Cardiac muscle cell (in vitro differentiated cells and primary cell): ENCODE data around the gene SLC25A48. TPM values are rescaled to one million over a fixed set of nuclear protein-coding genes. Genes with fewer than 3 reads are reported as not detected.

Experiments used
- DNase-seq, 2 donors: peaks; one replicate each; pipeline versions ENCODE4 v3.0.0 to v3.0.0-alpha.2; 2010 to 2017; ENCODE audit warnings: low read depth in 1 of 2, low spot score in 1 of 2
- H3K27ac ChIP-seq: fragments of 200-600 bp; sonication (generic); 2 replicates; pipeline ENCODE4 v1.5.1; 2016
- H3K27me3 ChIP-seq: fragments of 200-600 bp; sonication (generic); 2 replicates; pipeline ENCODE4 v1.6.0; 2016; ENCODE audit warnings: control low read depth
- H3K36me3 ChIP-seq: fragments of 200-600 bp; sonication (generic); 2 replicates; pipeline ENCODE4 v1.5.1; 2016; ENCODE audit warnings: control low read depth
- H3K4me1 ChIP-seq: fragments of 200-600 bp; sonication (generic); 2 replicates; pipeline ENCODE4 v1.8.1; 2017; ENCODE audit warnings: low read depth, mild to moderate bottlenecking, mixed run types
- H3K4me3 ChIP-seq: fragments of 200-600 bp; sonication (generic); 2 replicates; pipeline ENCODE4 v1.5.1; 2016; ENCODE audit warnings: mild to moderate bottlenecking
- H3K9me3 ChIP-seq: fragments of 200-600 bp; sonication (generic); 2 replicates; pipeline ENCODE4 v1.5.1; 2017; ENCODE audit warnings: low read depth, mild to moderate bottlenecking, control low read depth
- CTCF ChIP-seq: IDR thresholded peaks from 2 replicates; pipeline ENCODE4 v1.5.1; 2012; ENCODE audit warnings: low read depth, mild to moderate bottlenecking, low read length
- polyA plus RNA-seq: library from polyadenylated mRNA; unstranded; fragments of >200 nt; fragmentation: Nextera tagmentation; extraction: Ambion mirVana; gene quantifications from 2 replicates; pipeline ENCODE4 v1.2.1, GENCODE V29; 2016
- total RNA-seq: library from RNA; depleted of rRNA; stranded (reverse); fragments of >200 nt; gene quantifications from 2 replicates; pipeline ENCODE4 v1.2.3, GENCODE V29; 2016

Gene SLC25A48
- total and polyA plus RNA-seq, 2 experiments from 2014 or later: 0.09 to 0.13 TPM

GRCh38 chr5:135913713-135914626 lies 79.5 kb downstream of the SLC25A48 start:
- Histone ChIP-seq H3K4me1 (no peaks in the 10 kb centered on the region), H3K4me3 (no peak overlapping the region), H3K9me3 (no peaks in the 10 kb centered on the region), H3K27me3 (peaks cover 98% of the 10 kb centered on the region), H3K36me3 (no peaks in the 10 kb centered on the region), H3K27ac (no peak overlapping the region)
- DNase-seq: no peak
- TF ChIP-seq CTCF: no peak

GRCh38 chr5:135915466-135916001 lies 81.1 kb downstream of the SLC25A48 start:
- Histone ChIP-seq H3K27me3 (peaks cover 98% of the 10 kb centered on the region), H3K9me3 (no peaks in the 10 kb centered on the region), H3K4me1 (no peaks in the 10 kb centered on the region), H3K4me3 (no peak overlapping the region), H3K27ac (no peak overlapping the region), H3K36me3 (no peaks in the 10 kb centered on the region)
- peak in 1 of 2 donors; percentile 13 for DNase-seq
- TF ChIP-seq CTCF: no peak

- TF ChIP-seq CTCF: no peak
- no peaks in the 10 kb centered on the region for H3K36me3 ChIP-seq
- H3K4me3 ChIP-seq: no peak overlapping the region
- peaks cover 98% of the 10 kb centered on the region for H3K27me3 ChIP-seq
- no peak overlapping the region for H3K27ac ChIP-seq
- no peaks in the 10 kb centered on the region for H3K9me3 ChIP-seq
- H3K4me1 ChIP-seq: no peaks in the 10 kb centered on the region
- no peak for DNase-seq
Observed at GRCh38 chr5:135916638-135917263, 82.3 kb downstream of the SLC25A48 start.

GRCh38 chr5:135920199-135920598 lies 85.7 kb downstream of the SLC25A48 start:
- no peak for DNase-seq
- no peak overlapping the region for H3K4me3 ChIP-seq
- peaks cover 98% of the 10 kb centered on the region for H3K27me3 ChIP-seq
- no peaks in the 10 kb centered on the region for H3K36me3 ChIP-seq
- no peaks in the 10 kb centered on the region for H3K4me1 ChIP-seq
- no peak for TF ChIP-seq CTCF
- H3K9me3 ChIP-seq: no peaks in the 10 kb centered on the region
- no peak overlapping the region for H3K27ac ChIP-seq

GRCh38 chr5:135921388-135921787 lies 86.9 kb downstream of the SLC25A48 start:
- H3K4me3 ChIP-seq: no peak overlapping the region
- no peaks in the 10 kb centered on the region for H3K36me3 ChIP-seq
- peaks cover 98% of the 10 kb centered on the region for H3K27me3 ChIP-seq
- DNase-seq: peak in 1 of 2 donors; percentile 66
- no peaks in the 10 kb centered on the region for H3K4me1 ChIP-seq
- no peaks in the 10 kb centered on the region for H3K9me3 ChIP-seq
- TF ChIP-seq CTCF: no peak
- no peak overlapping the region for H3K27ac ChIP-seq
